Spleen (tissue), 11 donors: ENCODE data around the gene NEDD4L. TPM values are rescaled to one million over a fixed set of nuclear protein-coding genes. Genes with fewer than 3 reads are reported as not detected.

Source experiments
- DNase-seq: peaks from one replicate; pipeline ENCODE4 v3.0.0-alpha.2; 2020
- H3K27ac ChIP-seq, 8 donors: fragments of 200-600 bp; sonication (generic) in 7 of 8; 1 replicate in 4 of 8; 2 replicates in 4 of 8; pipeline versions ENCODE4 v1.5.0 to v1.8.0; 2016 to 2021; ENCODE audit warnings: inconsistent platforms in 4 of 8, mild to moderate bottlenecking in 4 of 8, moderate library complexity in 1 of 8
- H3K27me3 ChIP-seq, 7 donors: fragments of 200-600 bp; sonication (generic) in 6 of 7; replicated peaks in 1 of 7; 1 replicate in 4 of 7; 2 replicates in 3 of 7; pipeline versions ENCODE4 v1.5.0 to v1.8.0; 2016 to 2021; ENCODE audit warnings: inconsistent platforms in 3 of 7, mild to moderate bottlenecking in 1 of 7
- H3K36me3 ChIP-seq, 6 donors: fragments of 200-600 bp; sonication (generic) in 5 of 6; 1 replicate in 4 of 6; 2 replicates in 2 of 6; pipeline versions ENCODE4 v1.5.0 to v1.8.0; 2016 to 2021; ENCODE audit warnings: inconsistent platforms in 2 of 6
- H3K4me1 ChIP-seq, 6 donors: fragments of 200-600 bp; sonication (generic) in 5 of 6; 1 replicate in 3 of 6; 2 replicates in 3 of 6; pipeline versions ENCODE4 v1.5.0 to v1.8.0; 2016 to 2021; ENCODE audit warnings: inconsistent platforms in 3 of 6
- H3K4me3 ChIP-seq, 8 donors: fragments of 200-600 bp; sonication (generic) in 7 of 8; 1 replicate in 4 of 8; 2 replicates in 4 of 8; pipeline versions ENCODE4 v1.5.0 to v1.8.0; 2016 to 2021; ENCODE audit warnings: inconsistent platforms in 4 of 8, mild to moderate bottlenecking in 4 of 8, moderate library complexity in 2 of 8
- H3K9me3 ChIP-seq, 8 donors: fragments of 200-600 bp; sonication (generic) in 7 of 8; 1 replicate in 4 of 8; 2 replicates in 4 of 8; pipeline versions ENCODE4 v1.5.0 to v1.8.0; 2016 to 2021; ENCODE audit warnings: inconsistent platforms in 4 of 8
- CTCF ChIP-seq, 11 experiments: fragments of 200-600 bp in 7 of 11; fragments of 450-650 bp in 4 of 11; sonication (generic) in 4 of 11; IDR thresholded peaks in 8 of 11; conservative IDR thresholded peaks in 3 of 11; 1 replicate in 7 of 11; 2 replicates in 4 of 11; pipeline versions ENCODE4 v1.4.0 to v1.8.0; 2016 to 2021; ENCODE audit warnings: antibody characterized with exemption in 11 of 11, inconsistent platforms in 4 of 11, mild to moderate bottlenecking in 1 of 11
- POLR2A ChIP-seq, 3 donors: fragments of 450-650 bp; IDR thresholded peaks; one replicate each; pipeline ENCODE4 v1.5.1; 2017; ENCODE audit warnings: antibody characterized with exemption in 3 of 3, mild to moderate bottlenecking in 1 of 3
- POLR2AphosphoS5 ChIP-seq, 3 donors: sonication (generic); formaldehyde crosslinking; IDR thresholded peaks; one replicate each; pipeline ENCODE4 v1.5.1; 2017; ENCODE audit warnings: antibody characterized with exemption in 3 of 3
- WGBS, 5 donors: extraction: QIAGEN DNeasy Blood & Tissue Kit in 3 of 5; methylation state at CpG; one replicate each; pipeline versions ENCODE4 v1.1.5 to v1.1.7; 2013 to 2018; 5-methylcytosine and 5-hydroxymethylcytosine counted together
- intact Hi-C: fragments of 100-400 bp; cut with DNase I; formaldehyde crosslinking; loops from one replicate; pipeline ENCODE4 v1.15.0; 2023; ENCODE audit warnings: low total_unique reads
- polyA plus RNA-seq, 3 donors: library from polyadenylated mRNA; stranded (reverse); fragments of 200-250 nt; gene quantifications; one replicate each; pipeline ENCODE4 v1.2.1, GENCODE V29; 2013
- total RNA-seq, 7 donors: library from RNA; depleted of rRNA in 3 of 7; stranded (reverse); fragments of >200 nt in 3 of 7; fragmentation: NEBNext Ultra II Directional in 4 of 7; extraction: Animal tissue kit (Norgen Biotek cat#: 25700) in 4 of 7; gene quantifications; one replicate each; pipeline versions ENCODE4 v1.1.0 to v1.2.1, GENCODE V29; 2016 to 2021
- donor health status: healthy with polysubstance abuse.
- donor health status: DM: no; HTN: no; CAD: no; lungs with moderate emphysema.
- donor health status: DM: no; HTN: no; CAD: no.
- donor health status: Bipolar disorder and iron deficiency.
- donor health status: healthy.
- donor health status: DM: no; HTN: no; CAD: no.
- donor health status: DM: yes; HTN: yes; CAD: no.

Gene NEDD4L
- total and polyA plus RNA-seq, 10 donors = 8.7 to 26.9 (median 18.3) TPM

GRCh38 chr18:58177896-58178470, 134.0 kb downstream of the NEDD4L start:
- intact Hi-C loops = no loop called here
- Histone ChIP-seq H3K27me3 (no peaks in the 10 kb centered on the region), H3K36me3 (no peaks in the 10 kb centered on the region), H3K4me3 (no peak overlapping the region), H3K4me1 (peaks cover 0 to 6% (median 4%) of the 10 kb centered on the region in 6 donors), H3K27ac (no peak overlapping the region), H3K9me3 (no peaks in the 10 kb centered on the region)
- no peak for DNase-seq
- TF ChIP-seq CTCF (IDR thresholded peaks at IDR 0.05 in 8 of 11, conservative IDR thresholded peaks at IDR 0.05 in 3 of 11) (no peak), POLR2AphosphoS5 (IDR thresholded peaks at IDR 0.05) (no peak), POLR2A (IDR thresholded peaks at IDR 0.05) (no peak)
- 84 to 93% (median 88%) methylated on average over 4 of the region's 4 CpGs for WGBS, 5 donors

- 79 to 88% (median 85%) methylated on average over 8 of the region's 8 CpGs for WGBS, 5 donors
- Histone ChIP-seq H3K9me3 (no peaks in the 10 kb centered on the region), H3K4me3 (no peak overlapping the region), H3K4me1 (peaks cover 0 to 6% (median 4%) of the 10 kb centered on the region in 6 donors), H3K36me3 (no peaks in the 10 kb centered on the region), H3K27me3 (no peaks in the 10 kb centered on the region), H3K27ac (no peak overlapping the region)
- DNase-seq = no peak
- intact Hi-C loops = no loop called here
- no peak for TF ChIP-seq POLR2A (IDR thresholded peaks at IDR 0.05)
- no peak for TF ChIP-seq POLR2AphosphoS5 (IDR thresholded peaks at IDR 0.05)
- no peak for TF ChIP-seq CTCF (IDR thresholded peaks at IDR 0.05 in 8 of 11, conservative IDR thresholded peaks at IDR 0.05 in 3 of 11)
Measured at GRCh38 chr18:58178511-58178910, 134.5 kb downstream of the NEDD4L start.

- TF ChIP-seq CTCF (IDR thresholded peaks at IDR 0.05 in 8 of 11, conservative IDR thresholded peaks at IDR 0.05 in 3 of 11) (no peak), POLR2A (IDR thresholded peaks at IDR 0.05) (no peak), POLR2AphosphoS5 (IDR thresholded peaks at IDR 0.05) (no peak)
Measured at GRCh38 chr18:58180172-58180571, 136.1 kb downstream of the NEDD4L start.

GRCh38 chr18:58180738-58181353, 136.8 kb downstream of the NEDD4L start:
- H3K9me3 ChIP-seq = no peaks in the 10 kb centered on the region
- H3K27ac ChIP-seq = no peak overlapping the region
- H3K36me3 ChIP-seq = no peaks in the 10 kb centered on the region
- H3K4me1 ChIP-seq = peaks cover 0 to 6% (median 4%) of the 10 kb centered on the region in 6 donors
- WGBS, 5 donors = 25 to 44% (median 35%) methylated on average over 5 of the region's 5 CpGs
- intact Hi-C loops = no loop called here
- TF ChIP-seq CTCF (IDR thresholded peaks at IDR 0.05 in 8 of 11, conservative IDR thresholded peaks at IDR 0.05 in 3 of 11) = peak; percentile 43 to 88 (median 71)
- TF ChIP-seq POLR2AphosphoS5 (IDR thresholded peaks at IDR 0.05) = no peak
- TF ChIP-seq POLR2A (IDR thresholded peaks at IDR 0.05) = no peak
- no peak overlapping the region for H3K4me3 ChIP-seq
- H3K27me3 ChIP-seq = no peaks in the 10 kb centered on the region
- DNase-seq = no peak

More at GRCh38 chr18:58180172-58180571, 136.1 kb downstream of the NEDD4L start:
- peaks cover 0 to 6% (median 4%) of the 10 kb centered on the region in 6 donors for H3K4me1 ChIP-seq
- H3K4me3 ChIP-seq = no peak overlapping the region
- no peaks in the 10 kb centered on the region for H3K27me3 ChIP-seq
- no peaks in the 10 kb centered on the region for H3K9me3 ChIP-seq
- no peak overlapping the region for H3K27ac ChIP-seq
- intact Hi-C loops = no loop called here
- DNase-seq = peak; percentile 71
- WGBS, 5 donors = 88 to 92% (median 91%) methylated on average over 16 of the region's 16 CpGs
- H3K36me3 ChIP-seq = no peaks in the 10 kb centered on the region
